Activated naive CD8-positive, alpha-beta T cell (primary cell): ENCODE results near the gene MTHFR.

ENCODE experiments used
- H3K27ac Mint-ChIP-seq: one replicate; pipeline ENCODE4 v1.8.0; 2021; ENCODE audit warnings: mixed read lengths
- H3K27me3 Mint-ChIP-seq: one replicate; pipeline ENCODE4 v1.8.0; 2021; ENCODE audit warnings: mixed read lengths
- H3K36me3 Mint-ChIP-seq: one replicate; pipeline ENCODE4 v1.8.0; 2021; ENCODE audit warnings: mixed read lengths
- H3K4me1 Mint-ChIP-seq: one replicate; pipeline ENCODE4 v1.8.0; 2021; ENCODE audit warnings: low read depth, mixed read lengths
- H3K4me3 Mint-ChIP-seq: one replicate; pipeline ENCODE4 v1.8.0; 2021; ENCODE audit warnings: mild to moderate bottlenecking, mixed read lengths
- H3K9me3 Mint-ChIP-seq: one replicate; pipeline ENCODE4 v1.8.0; 2021; ENCODE audit warnings: low read depth, mixed read lengths

Gene MTHFR

GRCh38 chr1:11748294-11749202 lies 57.2 kb downstream of the MTHFR start:
- no peak overlapping the region for H3K4me3 Mint-ChIP-seq
- no peaks in the 10 kb centered on the region for H3K27me3 Mint-ChIP-seq
- peaks cover 4% of the 10 kb centered on the region for H3K36me3 Mint-ChIP-seq
- peaks cover 15% of the 10 kb centered on the region for H3K4me1 Mint-ChIP-seq
- H3K9me3 Mint-ChIP-seq: no peaks in the 10 kb centered on the region
- no peak overlapping the region for H3K27ac Mint-ChIP-seq

GRCh38 chr1:11746795-11747487 lies 58.8 kb downstream of the MTHFR start:
- H3K4me1 Mint-ChIP-seq: peaks cover 20% of the 10 kb centered on the region
- no peak overlapping the region for H3K4me3 Mint-ChIP-seq
- H3K27me3 Mint-ChIP-seq: no peaks in the 10 kb centered on the region
- H3K27ac Mint-ChIP-seq: no peak overlapping the region
- no peaks in the 10 kb centered on the region for H3K9me3 Mint-ChIP-seq
- H3K36me3 Mint-ChIP-seq: peaks cover 4% of the 10 kb centered on the region

GRCh38 chr1:11746092-11746491 lies 59.7 kb downstream of the MTHFR start:
- H3K27ac Mint-ChIP-seq: no peak overlapping the region
- peaks cover 27% of the 10 kb centered on the region for H3K4me1 Mint-ChIP-seq
- no peaks in the 10 kb centered on the region for H3K9me3 Mint-ChIP-seq
- H3K36me3 Mint-ChIP-seq: peaks cover 4% of the 10 kb centered on the region
- H3K4me3 Mint-ChIP-seq: no peak overlapping the region
- H3K27me3 Mint-ChIP-seq: no peaks in the 10 kb centered on the region

- Mint-ChIP-seq H3K4me3 (no peak overlapping the region), H3K4me1 (peaks cover 43% of the 10 kb centered on the region), H3K9me3 (no peaks in the 10 kb centered on the region), H3K27me3 (no peaks in the 10 kb centered on the region), H3K27ac (no peak overlapping the region), H3K36me3 (peaks cover 4% of the 10 kb centered on the region)
These were observed 61.5 kb downstream of the MTHFR start for GRCh38 chr1:11744287-11744686.

GRCh38 chr1:11741919-11742558 lies 63.7 kb downstream of the MTHFR start:
- Mint-ChIP-seq H3K9me3 (no peaks in the 10 kb centered on the region), H3K27ac (no peak overlapping the region), H3K4me1 (peaks cover 58% of the 10 kb centered on the region), H3K4me3 (no peak overlapping the region), H3K27me3 (no peaks in the 10 kb centered on the region), H3K36me3 (peaks cover 4% of the 10 kb centered on the region)

- H3K36me3 Mint-ChIP-seq: peaks cover 2% of the 10 kb centered on the region
These were observed 64.3 kb downstream of the MTHFR start for GRCh38 chr1:11741482-11741881.

GRCh38 chr1:11740258-11741192 lies 65.2 kb downstream of the MTHFR start:
- Mint-ChIP-seq H3K4me1 (peaks cover 63% of the 10 kb centered on the region), H3K27ac (peak overlapping the region; percentile 80), H3K9me3 (no peaks in the 10 kb centered on the region), H3K4me3 (peak overlapping the region; percentile 38), H3K36me3 (no peaks in the 10 kb centered on the region), H3K27me3 (no peaks in the 10 kb centered on the region)

More at GRCh38 chr1:11741482-11741881, 64.3 kb downstream of the MTHFR start:
- Mint-ChIP-seq H3K9me3 (no peaks in the 10 kb centered on the region), H3K4me1 (peaks cover 61% of the 10 kb centered on the region), H3K4me3 (no peak overlapping the region), H3K27me3 (no peaks in the 10 kb centered on the region), H3K27ac (no peak overlapping the region)

- peaks cover 64% of the 10 kb centered on the region for H3K4me1 Mint-ChIP-seq
These were observed 67.0 kb downstream of the MTHFR start for GRCh38 chr1:11738783-11739182.

GRCh38 chr1:11738096-11738495 lies 67.7 kb downstream of the MTHFR start:
- no peaks in the 10 kb centered on the region for H3K27me3 Mint-ChIP-seq
- peaks cover 66% of the 10 kb centered on the region for H3K4me1 Mint-ChIP-seq
- H3K9me3 Mint-ChIP-seq: no peaks in the 10 kb centered on the region
- peak overlapping the region; percentile 50 for H3K27ac Mint-ChIP-seq
- H3K36me3 Mint-ChIP-seq: no peaks in the 10 kb centered on the region
- H3K4me3 Mint-ChIP-seq: peak overlapping the region; percentile 22

More at GRCh38 chr1:11738783-11739182, 67.0 kb downstream of the MTHFR start:
- no peak overlapping the region for H3K27ac Mint-ChIP-seq
- no peaks in the 10 kb centered on the region for H3K27me3 Mint-ChIP-seq
- H3K36me3 Mint-ChIP-seq: no peaks in the 10 kb centered on the region
- H3K9me3 Mint-ChIP-seq: no peaks in the 10 kb centered on the region
- no peak overlapping the region for H3K4me3 Mint-ChIP-seq

GRCh38 chr1:11736746-11737639 lies 68.8 kb downstream of the MTHFR start:
- Mint-ChIP-seq H3K4me1 (peaks cover 67% of the 10 kb centered on the region), H3K27me3 (no peaks in the 10 kb centered on the region), H3K27ac (peak overlapping the region; percentile 59), H3K36me3 (no peaks in the 10 kb centered on the region), H3K4me3 (peak overlapping the region; percentile 92), H3K9me3 (no peaks in the 10 kb centered on the region)

GRCh38 chr1:11735854-11736745 lies 69.7 kb downstream of the MTHFR start, which contains the start of gene AGTRAP:
Gene AGTRAP, plus strand, starts transcription at chr1:11736136. Its CDS starts 73 bp downstream, at chr1:11736209.
- H3K9me3 Mint-ChIP-seq: no peaks in the 10 kb centered on the region
- no peaks in the 10 kb centered on the region for H3K27me3 Mint-ChIP-seq
- peak within 1 kb of the TSS; percentile 92 for H3K4me3 Mint-ChIP-seq
- H3K4me1 Mint-ChIP-seq: peaks cover 67% of the 10 kb centered on the region
- H3K36me3 Mint-ChIP-seq: no peaks in the 10 kb centered on the region
- H3K27ac Mint-ChIP-seq: peak within 1 kb of the TSS; percentile 81
